H9 (cell line): ENCODE measurements around the gene UPF2. TPM values are rescaled to one million over a fixed set of nuclear protein-coding genes. Genes with fewer than 3 reads are reported as not detected.

Source experiments
- DNase-seq: peaks from one replicate; pipeline ENCODE4 v3.0.0-alpha.2; 2017
- H2AFZ ChIP-seq: one replicate; pipeline ENCODE4 v1.6.1; 2013; ENCODE audit warnings: mild to moderate bottlenecking, low read length, control low read depth, moderate library complexity
- H2AK5ac ChIP-seq: 2 replicates; pipeline ENCODE4 v1.6.1; 2013; ENCODE audit warnings: low read length, control low read depth, mixed read lengths; ENCODE audit not compliant: insufficient read length
- H2BK120ac ChIP-seq: one replicate; pipeline ENCODE4 v1.6.1; 2013; ENCODE audit warnings: low read depth, mild to moderate bottlenecking, low read length, control low read depth, inconsistent platforms; ENCODE audit not compliant: poor library complexity, severe bottlenecking
- H2BK12ac ChIP-seq: 2 replicates; pipeline ENCODE4 v1.6.1; 2013; ENCODE audit warnings: low read length, control low read depth, mixed read lengths, low read depth; ENCODE audit not compliant: insufficient read length
- H2BK15ac ChIP-seq: 2 replicates; pipeline ENCODE4 v1.6.1; 2013; ENCODE audit warnings: low read depth, low read length, control low read depth
- H2BK20ac ChIP-seq: one replicate; pipeline ENCODE4 v1.6.1; 2013; ENCODE audit warnings: low read depth, mild to moderate bottlenecking, low read length, control low read depth, inconsistent platforms; ENCODE audit not compliant: poor library complexity, severe bottlenecking
- H2BK5ac ChIP-seq: 2 replicates; pipeline ENCODE4 v1.6.1; 2013; ENCODE audit warnings: low read length, control low read depth, mixed read lengths; ENCODE audit not compliant: insufficient read length
- H3K14ac ChIP-seq: 2 replicates; pipeline ENCODE4 v1.6.1; 2013; ENCODE audit warnings: low read length, control low read depth; ENCODE audit not compliant: insufficient read depth
- H3K18ac ChIP-seq: 2 replicates; pipeline ENCODE4 v1.6.1; 2013; ENCODE audit warnings: low read depth, mild to moderate bottlenecking, mixed read lengths, low read length, control low read depth; ENCODE audit not compliant: insufficient read length
- H3K23ac ChIP-seq: 2 replicates; pipeline ENCODE4 v1.6.1; 2013; ENCODE audit warnings: low read length, control low read depth, mixed read lengths, low read depth; ENCODE audit not compliant: insufficient read length
- H3K23me2 ChIP-seq: 2 replicates; pipeline ENCODE4 v1.6.1; 2013; ENCODE audit warnings: low read depth, mild to moderate bottlenecking, mixed read lengths, low read length, control low read depth; ENCODE audit not compliant: insufficient read length, poor library complexity, severe bottlenecking
- H3K27ac ChIP-seq: 2 replicates; pipeline ENCODE4 v1.5.1; 2013; ENCODE audit warnings: low read length, control low read depth, mixed read lengths, low read depth; ENCODE audit not compliant: insufficient read length
- H3K27me3 ChIP-seq: 2 replicates; pipeline ENCODE4 v1.6.1; 2013; ENCODE audit warnings: low read length, control low read depth, inconsistent platforms; ENCODE audit not compliant: insufficient read depth
- H3K4ac ChIP-seq: 2 replicates; pipeline ENCODE4 v1.6.1; 2013; ENCODE audit warnings: low read depth, mild to moderate bottlenecking, control low read depth, inconsistent platforms, low read length, moderate library complexity
- H3K4me1 ChIP-seq: 2 replicates; pipeline ENCODE4 v1.6.1; 2013; ENCODE audit warnings: low read length, control low read depth, inconsistent platforms; ENCODE audit not compliant: insufficient read depth
- H3K4me2 ChIP-seq: 2 replicates; pipeline ENCODE4 v1.6.1; 2013; ENCODE audit warnings: low read length, control low read depth, mixed read lengths; ENCODE audit not compliant: insufficient read length, insufficient read depth
- H3K56ac ChIP-seq: 2 replicates; pipeline ENCODE4 v1.6.1; 2013; ENCODE audit warnings: low read depth, mild to moderate bottlenecking, mixed read lengths, low read length, control low read depth; ENCODE audit not compliant: insufficient read length
- H3K79me1 ChIP-seq: 2 replicates; pipeline ENCODE4 v1.6.1; 2013; ENCODE audit warnings: low read depth, mild to moderate bottlenecking, moderate library complexity, low read length, control low read depth, inconsistent platforms; ENCODE audit not compliant: insufficient read depth, poor library complexity, severe bottlenecking
- H3K79me2 ChIP-seq: 2 replicates; pipeline ENCODE4 v1.6.1; 2013; ENCODE audit warnings: low read length, control low read depth, inconsistent platforms; ENCODE audit not compliant: insufficient read depth
- H3K9ac ChIP-seq: 2 replicates; pipeline ENCODE4 v1.6.1; 2013; ENCODE audit warnings: low read length, control low read depth, mixed read lengths; ENCODE audit not compliant: insufficient read length; ENCODE audit errors: extremely low read depth
- H3K9me3 ChIP-seq: one replicate; pipeline ENCODE4 v1.6.1; 2013; ENCODE audit warnings: low read depth, low read length, inconsistent platforms; ENCODE audit not compliant: control insufficient read depth
- H3T11ph ChIP-seq: one replicate; pipeline ENCODE4 v1.6.1; 2013; ENCODE audit warnings: mild to moderate bottlenecking, low read length, control low read depth, inconsistent platforms
- H4K20me1 ChIP-seq: one replicate; pipeline ENCODE4 v1.6.1; 2013; ENCODE audit not compliant: control insufficient read depth, insufficient read length, insufficient read depth
- H4K5ac ChIP-seq: 2 replicates; pipeline ENCODE4 v1.6.1; 2013; ENCODE audit warnings: low read depth, mild to moderate bottlenecking, mixed read lengths, low read length, control low read depth; ENCODE audit not compliant: insufficient read length
- H4K8ac ChIP-seq: replicated peaks from 2 replicates; pipeline ENCODE4 v1.6.1; 2013; ENCODE audit warnings: low read length, control low read depth, mixed read lengths, low read depth; ENCODE audit not compliant: insufficient read length
- H4K91ac ChIP-seq: 2 replicates; pipeline ENCODE4 v1.6.1; 2013; ENCODE audit warnings: low read depth, mild to moderate bottlenecking, moderate library complexity, mixed read lengths, low read length, control low read depth; ENCODE audit not compliant: insufficient read length
- H3K27ac Mint-ChIP-seq, 3 experiments: 2 replicates in 2 of 3; 3 replicates in 1 of 3; pipeline ENCODE4 v1.8.0; 2020 to 2021; ENCODE audit warnings: mixed read lengths in 3 of 3, mild to moderate bottlenecking in 1 of 3, moderate library complexity in 1 of 3
- H3K27me3 Mint-ChIP-seq: 2 replicates; pipeline ENCODE4 v1.8.0; 2021; ENCODE audit warnings: low read depth, mild to moderate bottlenecking, moderate library complexity, mixed read lengths
- H3K36me3 Mint-ChIP-seq, 3 experiments: 2 replicates in 2 of 3; 3 replicates in 1 of 3; pipeline ENCODE4 v1.8.0; 2020 to 2021; ENCODE audit warnings: low read depth in 3 of 3, mixed read lengths in 3 of 3; ENCODE audit not compliant: insufficient read depth in 1 of 3
- H3K4me1 Mint-ChIP-seq, 2 experiments: 2 replicates each; pipeline ENCODE4 v1.8.0; 2020; ENCODE audit warnings: mixed read lengths in 2 of 2
- H3K4me3 Mint-ChIP-seq, 2 experiments: 2 replicates in 1 of 2; 3 replicates in 1 of 2; pipeline ENCODE4 v1.8.0; 2020 to 2021; ENCODE audit warnings: mild to moderate bottlenecking in 2 of 2, mixed read lengths in 2 of 2, moderate library complexity in 1 of 2
- H3K9me3 Mint-ChIP-seq, 2 experiments: 2 replicates in 1 of 2; 3 replicates in 1 of 2; pipeline ENCODE4 v1.8.0; 2020; ENCODE audit warnings: mild to moderate bottlenecking in 2 of 2, mixed read lengths in 2 of 2, moderate library complexity in 1 of 2
- CTCF ChIP-seq: fragments of 200-600 bp; sonication (generic); conservative IDR thresholded peaks from 3 replicates; pipeline ENCODE4 v1.8.0; 2021; ENCODE audit warnings: antibody characterized with exemption, mild to moderate bottlenecking
- WGBS: extraction: QIAGEN DNeasy Blood & Tissue Kit; methylation state at CpG from one replicate; pipeline ENCODE4 v1.1.7; 2013; ENCODE audit warnings: missing lambda C conversion rate, low lambda C conversion rate, mixed read lengths; ENCODE audit not compliant: insufficient read length; ENCODE audit errors: extremely low coverage; 5-methylcytosine and 5-hydroxymethylcytosine counted together
- total RNA-seq: library from RNA; stranded (reverse); gene quantifications from 2 replicates; pipeline ENCODE4 v1.2.1, GENCODE V29; 2021

Gene UPF2
- total RNA-seq, 1 experiment from 2014 or later, result 34.1 TPM

- Histone ChIP-seq H3K23ac (no peak overlapping the region), H3K4me2 (no peak overlapping the region), H3K18ac (no peak overlapping the region), H3K56ac (no peak overlapping the region), H2BK12ac (no peak overlapping the region), H3K27me3 (no peaks in the 10 kb centered on the region), H2AFZ (no peak overlapping the region), H3K79me1 (no peaks in the 10 kb centered on the region), H2BK120ac (no peak overlapping the region), H2BK20ac (no peak overlapping the region), H4K8ac (no peak overlapping the region), H3K23me2 (no peaks in the 10 kb centered on the region), H2BK15ac (no peak overlapping the region), H3K27ac (no peak overlapping the region), H2BK5ac (no peak overlapping the region), H3K9ac (no peak overlapping the region), H3K4me1 (no peaks in the 10 kb centered on the region), H4K91ac (no peak overlapping the region), H3K14ac (no peak overlapping the region), H2AK5ac (no peak overlapping the region), H3K9me3 (no peaks in the 10 kb centered on the region), H4K20me1 (no peaks in the 10 kb centered on the region), H3T11ph (no peak overlapping the region), H3K79me2 (no peaks in the 10 kb centered on the region), H4K5ac (no peak overlapping the region), H3K4ac (no peak overlapping the region)
- H3K4me3 Mint-ChIP-seq, result no peak overlapping the region
- no peaks in the 10 kb centered on the region for H3K4me1 Mint-ChIP-seq
- no peak for TF ChIP-seq CTCF
- no peak for DNase-seq
- H3K36me3 Mint-ChIP-seq, result peaks cover 32 to 64% (median 57%) of the 10 kb centered on the region in 3 experiments
- no peaks in the 10 kb centered on the region for H3K27me3 Mint-ChIP-seq
- no CpG with 5 or more reads among the region's 4 CpGs for WGBS
- H3K9me3 Mint-ChIP-seq, result peaks cover 4 to 6% of the 10 kb centered on the region in 2 experiments; a peak in 2 of 5 replicates
- no peak overlapping the region for H3K27ac Mint-ChIP-seq
Observed at GRCh38 chr10:11961771-11962170, 80.8 kb downstream of the UPF2 start.
